Activated gamma-delta T cell (primary cell): ENCODE measurements around the gene SIRPD.
"Not testable (repeated sequence)": the region's sequence is repeated elsewhere in the genome, so short reads cannot be mapped to it uniquely, and the experiment has no call there.

ENCODE experiments used
- DNase-seq: peaks from one replicate; lab custom pipeline; 2025; lab: John Stamatoyannopoulos, UW
- total RNA-seq, 2 donors: gene quantifications; one replicate each; lab custom pipeline; 2026; lab: John Stamatoyannopoulos, UW

Gene SIRPD
- 0 reads per million in 2 donors for total RNA-seq

DNA sequence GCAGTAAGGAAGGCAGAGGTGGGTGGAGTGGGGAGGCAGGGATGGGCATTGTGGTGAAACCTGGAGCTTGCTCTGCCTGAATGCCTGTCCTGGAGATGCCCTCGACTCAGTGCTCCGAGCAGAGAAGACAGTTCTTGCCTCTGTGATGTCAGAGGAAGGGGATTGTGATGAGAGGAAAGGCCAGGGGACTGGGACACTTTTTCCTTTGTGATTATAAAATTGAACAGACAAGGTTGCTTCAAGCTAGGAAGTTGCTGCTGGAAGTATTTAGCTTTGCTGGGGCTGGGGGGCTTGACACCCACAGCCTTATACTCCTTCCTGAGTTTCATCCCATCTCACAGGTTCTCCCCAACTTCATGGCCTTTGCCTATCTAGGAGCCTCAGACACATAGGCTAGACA is at the start of gene SIRPD:
Gene SIRPD (minus strand): TSS at position 101 of the 400 bp plus-strand sequence. CDS start 52 bp downstream, at position 49.
- no peak for DNase-seq

DNA sequence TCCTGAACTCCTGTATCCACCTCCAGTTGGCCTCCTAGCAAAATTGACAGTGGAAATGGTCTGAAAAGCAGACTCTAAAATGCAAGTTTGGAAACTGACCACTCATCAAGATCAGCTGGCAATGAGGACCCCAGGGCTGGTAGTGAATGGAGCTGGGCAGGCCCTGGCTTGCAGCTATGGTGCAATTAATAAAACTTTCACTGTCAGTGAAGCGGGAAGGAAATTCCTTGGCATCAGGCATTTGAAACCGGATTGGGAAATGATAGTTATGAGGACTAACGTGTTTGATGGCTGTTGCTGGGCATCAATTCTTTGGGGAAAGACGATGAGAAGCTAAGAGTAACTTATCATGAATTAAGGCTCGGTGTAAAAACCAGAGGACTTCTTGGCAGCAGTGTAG is 43.2 kb upstream of the SIRPD start:
- DNase-seq: no peak

DNA sequence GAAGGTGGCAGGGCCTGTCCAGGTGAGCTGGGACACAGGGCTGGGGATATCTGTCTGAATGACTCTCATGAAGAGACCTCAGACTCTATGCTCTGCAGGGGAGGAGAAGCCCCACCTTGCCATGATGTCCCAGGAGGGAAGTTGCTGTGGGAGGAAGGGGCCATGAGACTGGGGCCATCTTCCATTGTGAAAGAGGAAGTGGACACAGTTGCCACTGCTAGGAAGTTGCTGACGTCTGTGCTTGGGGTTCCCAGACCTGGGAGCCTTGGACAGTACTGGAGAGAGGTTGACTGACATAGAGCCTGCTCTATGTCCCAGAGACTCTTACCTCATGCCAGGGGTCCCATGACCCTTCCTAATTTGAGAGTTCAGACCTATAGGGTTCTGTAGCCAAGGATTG is 37.8 kb upstream of the SIRPD start:
- DNase-seq: no peak

DNA sequence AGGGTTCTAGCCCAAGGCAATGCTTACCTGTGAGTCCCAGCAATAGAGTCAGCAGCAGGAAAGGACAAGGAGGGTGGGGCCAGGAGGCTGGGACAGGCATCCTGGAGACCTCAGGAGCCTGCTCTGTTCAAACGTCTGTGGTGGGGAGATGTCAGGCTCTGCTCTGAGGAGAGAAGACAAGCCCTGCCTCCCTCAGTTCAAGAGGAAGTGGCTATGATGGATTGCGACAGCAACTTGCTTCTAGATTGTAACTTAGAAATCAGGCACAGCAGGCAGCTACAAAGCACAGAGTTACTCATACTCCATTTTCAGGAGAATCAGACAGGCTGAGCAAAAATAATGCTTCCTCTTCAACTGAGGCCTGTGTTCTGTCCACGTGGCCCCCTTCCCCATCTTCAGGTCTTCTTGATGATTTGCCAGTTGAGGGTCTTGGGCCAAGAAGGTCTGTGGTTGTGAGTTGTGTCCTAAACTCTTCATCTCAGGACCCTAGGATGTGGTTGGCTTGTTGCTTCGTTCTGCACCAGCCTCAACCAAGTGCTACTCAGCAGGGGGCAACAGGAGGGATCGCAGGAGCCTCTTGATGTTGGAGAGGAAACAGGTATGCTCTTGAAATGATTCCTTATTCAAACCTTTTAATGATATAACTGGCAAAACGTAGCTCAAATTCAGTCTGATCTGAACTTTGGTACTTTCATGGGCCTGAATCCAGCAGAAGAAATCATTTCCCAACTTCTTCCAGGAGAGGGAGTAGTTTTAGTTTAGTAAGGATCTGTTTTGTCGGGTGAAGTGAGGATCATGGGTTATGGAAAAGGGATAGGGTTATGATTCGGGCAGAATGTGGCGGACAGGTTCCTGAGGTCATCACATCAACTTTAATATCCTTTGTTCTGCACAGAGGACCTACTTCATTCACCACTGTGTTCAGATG is 31.3 kb upstream of the SIRPD start:
- DNase-seq: no peak

DNA sequence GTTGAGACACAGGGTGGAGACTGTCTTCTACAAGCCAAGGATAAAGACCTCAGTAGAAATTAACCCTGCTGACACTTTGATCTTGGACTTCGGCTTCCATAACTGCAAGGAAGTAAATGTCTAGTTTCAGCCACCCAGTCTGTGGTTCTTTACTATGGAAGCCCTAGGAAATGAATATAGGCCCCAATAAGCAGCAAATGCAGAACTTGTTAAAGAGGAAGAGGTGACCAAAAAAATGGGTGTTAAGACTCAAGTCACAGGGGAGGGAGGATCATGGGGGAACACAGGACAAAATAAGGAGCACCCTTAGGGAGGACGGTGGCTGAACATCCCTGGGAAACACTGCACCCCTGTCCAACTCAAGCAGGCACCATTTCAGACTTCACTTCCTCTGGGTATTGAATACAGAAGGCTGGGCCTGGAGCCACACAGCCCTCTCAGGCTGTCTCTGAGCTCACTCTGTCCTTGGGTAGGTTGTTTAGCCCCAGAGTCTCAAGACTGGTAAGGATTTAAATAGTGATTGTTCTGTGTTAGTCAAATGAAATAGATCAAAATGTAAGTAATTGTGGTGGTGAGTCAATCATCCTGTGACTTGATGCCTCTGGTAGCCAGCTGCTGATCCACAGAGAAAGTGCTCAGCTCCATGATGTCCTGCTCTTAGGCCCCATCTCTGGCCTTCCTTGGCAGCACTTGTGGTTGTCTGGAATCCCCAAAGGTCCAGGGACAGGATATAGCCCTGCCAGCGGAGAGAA is 30.5 kb upstream of the SIRPD start:
- DNase-seq: no peak

GRCh38 chr20:1579488-1579887 is 22.0 kb upstream of the SIRPD start:
- DNase-seq: no peak

DNA sequence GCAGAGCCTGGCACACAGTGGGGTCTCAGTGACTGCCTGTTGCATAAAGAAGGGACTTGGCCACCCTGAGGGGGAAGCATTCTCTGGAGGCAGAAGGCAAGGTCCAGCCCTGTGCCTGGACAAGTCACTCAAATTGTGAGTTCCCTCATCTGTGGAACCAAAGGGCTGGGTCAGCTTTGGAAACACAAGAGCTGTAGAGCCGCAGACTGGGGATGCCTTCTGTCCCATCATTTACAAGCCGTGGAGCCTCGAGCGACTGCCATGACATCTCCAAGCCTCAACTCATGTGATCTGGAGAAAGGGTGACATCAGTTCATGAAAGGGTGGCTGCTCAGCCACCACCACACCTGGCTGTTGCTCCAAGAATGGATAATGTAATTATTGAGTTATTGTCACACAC is 20.4 kb upstream of the SIRPD start:
- DNase-seq: no peak

DNA sequence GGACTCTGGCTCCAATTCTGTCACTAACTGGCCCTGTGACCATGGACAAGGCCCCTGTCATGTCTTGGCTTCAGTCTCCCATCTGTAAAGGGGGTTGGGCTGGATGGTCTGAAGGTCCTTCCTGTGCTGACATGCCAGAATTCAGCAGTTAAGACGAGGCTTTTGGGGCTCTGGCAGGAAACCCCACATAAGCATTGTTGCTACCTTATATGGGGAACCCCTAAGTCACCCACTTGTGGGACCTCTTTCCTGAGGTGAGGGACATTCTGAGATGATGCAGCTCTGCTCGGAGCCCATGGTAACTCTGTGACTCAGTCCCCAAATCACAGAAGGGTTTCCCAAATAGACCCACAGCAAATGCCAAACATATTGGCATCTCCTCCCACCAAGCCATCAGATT is 19.8 kb upstream of the SIRPD start:
- DNase-seq: not testable (repeated sequence)

GRCh38 chr20:1576641-1577040 is 19.1 kb upstream of the SIRPD start:
- no peak for DNase-seq

- not testable (repeated sequence) for DNase-seq
These were observed 18.5 kb upstream of the SIRPD start for GRCh38 chr20:1576003-1576402.

DNA sequence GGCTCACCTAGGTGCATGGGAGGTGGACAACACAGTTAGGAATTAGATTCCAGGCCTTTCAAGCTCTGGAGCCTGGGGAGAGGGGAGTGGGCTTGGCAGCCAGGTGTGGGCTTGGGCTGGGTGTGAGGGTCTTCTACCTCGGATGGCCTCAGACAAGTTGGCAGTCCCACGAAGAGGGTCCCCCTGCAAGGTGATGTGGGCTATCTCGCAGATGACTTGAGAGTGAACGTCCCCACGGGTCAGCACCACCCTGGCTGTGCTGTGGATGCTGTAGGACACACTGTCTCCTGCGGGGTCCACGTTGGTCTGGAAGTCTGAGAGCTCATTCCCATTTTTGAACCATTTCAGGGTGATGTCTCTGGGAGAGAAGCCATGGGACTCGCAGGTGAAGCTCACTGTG is 14.1 kb upstream of the SIRPD start:
- not testable (repeated sequence) for DNase-seq

DNA sequence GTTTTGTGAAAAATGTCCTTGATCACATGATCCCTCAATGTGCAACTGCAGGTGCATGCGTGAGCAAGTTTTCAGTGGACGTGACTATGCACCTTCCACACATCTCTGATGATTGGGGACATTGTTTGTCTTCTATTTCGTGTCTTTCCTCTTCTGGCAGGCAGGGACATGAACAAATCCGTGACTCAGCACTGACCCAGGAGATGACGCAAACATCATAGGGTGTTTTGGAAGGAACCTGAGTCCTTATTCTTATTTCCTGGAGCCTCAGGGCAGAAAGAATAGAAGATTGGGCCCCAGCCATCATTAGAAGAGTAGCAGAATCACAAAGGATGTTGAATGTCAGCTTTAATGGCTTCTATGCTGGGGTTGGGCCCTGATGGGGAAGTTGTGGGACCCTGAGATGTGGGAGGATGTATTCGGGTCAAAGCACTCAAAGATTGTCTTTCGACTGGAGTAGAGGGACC is 11.9 kb upstream of the SIRPD start:
- no peak for DNase-seq

GRCh38 chr20:1568163-1568490 is 10.6 kb upstream of the SIRPD start:
- DNase-seq: no peak

GRCh38 chr20:1567392-1568162 is 10.1 kb upstream of the SIRPD start:
- no peak for DNase-seq

- DNase-seq: no peak
These were observed 9.2 kb upstream of the SIRPD start for GRCh38 chr20:1566701-1567100.

- DNase-seq: no peak
These were observed 8.0 kb upstream of the SIRPD start for GRCh38 chr20:1565461-1565860.

GRCh38 chr20:1563598-1563997 is 6.1 kb upstream of the SIRPD start:
- no peak for DNase-seq

- DNase-seq: no peak
These were observed 5.1 kb upstream of the SIRPD start for GRCh38 chr20:1562622-1563021.

GRCh38 chr20:1561350-1561749 is 3.8 kb upstream of the SIRPD start:
- no peak for DNase-seq

DNA sequence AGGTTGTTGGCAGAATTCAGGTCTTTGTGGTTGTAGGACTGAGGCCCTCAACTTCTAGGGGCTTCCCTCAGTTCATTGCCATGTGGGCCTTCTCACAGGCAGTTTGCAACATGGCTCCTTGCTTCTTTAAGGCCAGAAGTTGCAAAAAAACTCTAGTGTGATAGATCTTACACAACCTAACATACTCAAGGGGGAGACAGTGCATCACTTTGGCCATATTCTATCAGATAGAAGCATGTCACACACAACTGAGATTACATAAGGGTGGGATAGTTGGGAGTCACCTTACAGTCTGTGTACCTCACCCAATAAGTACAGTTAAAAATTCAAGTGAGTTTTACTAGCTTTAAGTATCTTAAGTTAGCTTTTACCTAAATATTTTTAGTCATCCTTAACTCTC is 1.6 kb downstream of the SIRPD start:
- DNase-seq: no peak

DNA sequence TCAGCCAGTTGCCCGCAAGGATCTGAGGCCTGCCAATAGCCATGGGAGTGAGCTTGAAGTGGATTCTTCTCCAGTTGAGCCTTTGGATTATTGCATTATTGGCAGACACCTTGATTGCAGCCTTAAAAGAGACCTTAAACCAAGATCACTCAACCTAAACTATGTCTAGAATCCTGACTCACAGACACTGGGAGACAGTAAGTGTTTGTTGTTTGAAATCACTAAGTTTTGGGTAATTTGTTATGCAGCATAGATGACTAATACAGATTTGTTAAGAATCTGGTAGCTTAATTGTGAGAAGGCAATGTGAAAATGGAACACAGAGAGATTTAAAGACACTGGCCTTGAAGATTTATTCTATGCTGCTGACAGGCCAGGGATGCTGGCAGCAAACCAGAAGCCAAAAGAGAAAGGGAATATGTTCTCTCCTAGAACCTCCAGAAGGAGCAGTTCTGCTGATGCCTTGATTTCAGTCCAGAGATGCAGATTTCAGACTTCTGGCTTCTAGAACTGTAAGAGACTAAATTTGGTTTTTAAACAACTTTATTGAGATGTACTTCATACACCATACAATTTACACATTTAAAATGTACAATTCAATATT is 17.6 kb downstream of the SIRPD start:
- no peak for DNase-seq

- DNase-seq: no peak
These were observed 18.9 kb downstream of the SIRPD start for GRCh38 chr20:1538655-1539054.
